SU-DHL-6 (cell line): Measurements from ENCODE around the gene GYPC.

Experiments
- CTCF ChIP-seq: fragments of 200-600 bp; sonication (generic); IDR thresholded peaks from one replicate; pipeline ENCODE4 v1.5.1; 2017; ENCODE audit warnings: antibody characterized with exemption, mild to moderate bottlenecking, low read length, moderate library complexity; ENCODE audit not compliant: insufficient read depth, poor library complexity, severe bottlenecking
- EZH2phosphoT487 ChIP-seq: fragments of 200-600 bp; sonication (generic), shearing (Covaris generic); conservative IDR thresholded peaks from 2 replicates; pipeline ENCODE4 v1.6.1; 2018; ENCODE audit warnings: mild to moderate bottlenecking, antibody characterized with exemption, low read length, moderate library complexity, mixed read lengths

- TF ChIP-seq CTCF (no peak), EZH2phosphoT487 (no peak)
Observed at GRCh38 chr2:126664639-126665038, 8.7 kb downstream of the GYPC start.
